WTC11 (cell line): ENCODE results near the gene PAF1. TPM values are rescaled to one million over a fixed set of nuclear protein-coding genes. Genes with fewer than 3 reads are reported as not detected.

Experiments used
- CBFB ChIP-seq: sonication (generic); formaldehyde crosslinking; IDR thresholded peaks from 2 replicates; pipeline ENCODE4 v1.8.1; 2022; ENCODE audit warnings: mild to moderate bottlenecking, low read depth, missing genetic modification reagents
- CREM ChIP-seq: sonication (generic); formaldehyde crosslinking; IDR thresholded peaks from 2 replicates; pipeline ENCODE4 v1.8.1; 2022; ENCODE audit warnings: mild to moderate bottlenecking, missing genetic modification reagents, moderate library complexity
- FOXP1 ChIP-seq: sonication (generic); formaldehyde crosslinking; IDR thresholded peaks from 2 replicates; pipeline ENCODE4 v1.8.0; 2022; ENCODE audit warnings: missing genetic modification reagents, mild to moderate bottlenecking, moderate library complexity, borderline replicate concordance
- GRHL2 ChIP-seq: fragments of 250-450 bp; sonication (Bioruptor Pico); IDR thresholded peaks from 2 replicates; pipeline ENCODE4 v1.8.0; 2022; ENCODE audit warnings: mild to moderate bottlenecking, moderate library complexity; ENCODE audit not compliant: insufficient replicate concordance, severe bottlenecking
- HMGA2 ChIP-seq: fragments of 250-450 bp; sonication (Bioruptor Pico); IDR thresholded peaks from 2 replicates; pipeline ENCODE4 v1.4.0; 2021; ENCODE audit warnings: mild to moderate bottlenecking, moderate library complexity
- NR3C1 ChIP-seq: sonication (generic); formaldehyde crosslinking; conservative IDR thresholded peaks from 2 replicates; pipeline ENCODE4 v1.8.1; 2023; ENCODE audit warnings: low read depth, mild to moderate bottlenecking, missing genetic modification reagents
- OVOL2 ChIP-seq: fragments of 250-450 bp; sonication (Bioruptor Pico); IDR thresholded peaks from 2 replicates; pipeline ENCODE4 v1.9.0; 2021; ENCODE audit warnings: mild to moderate bottlenecking, borderline replicate concordance
- PRRX2 ChIP-seq: fragments of 250-450 bp; sonication (Bioruptor Pico); IDR thresholded peaks from 2 replicates; pipeline ENCODE4 v1.8.0; 2021; ENCODE audit warnings: mild to moderate bottlenecking
- RORB ChIP-seq: fragments of 250-450 bp; sonication (Bioruptor Pico); IDR thresholded peaks from 2 replicates; pipeline ENCODE4 v1.9.0; 2021; ENCODE audit warnings: mild to moderate bottlenecking
- SMAD3 ChIP-seq: sonication (generic); formaldehyde crosslinking; IDR thresholded peaks from 2 replicates; pipeline ENCODE4 v1.8.0; 2022; ENCODE audit warnings: missing genetic modification reagents, mild to moderate bottlenecking, borderline replicate concordance
- SMAD4 ChIP-seq: sonication (generic); formaldehyde crosslinking; IDR thresholded peaks from 2 replicates; pipeline ENCODE4 v1.8.0; 2022; ENCODE audit warnings: mild to moderate bottlenecking, missing genetic modification reagents
- SOX15 ChIP-seq: fragments of 250-450 bp; sonication (Bioruptor Pico); IDR thresholded peaks from 2 replicates; pipeline ENCODE4 v1.9.0; 2021; ENCODE audit warnings: mild to moderate bottlenecking
- SP1 ChIP-seq: sonication (generic); formaldehyde crosslinking; conservative IDR thresholded peaks from 2 replicates; pipeline ENCODE4 v1.8.1; 2022; ENCODE audit warnings: missing genetic modification reagents
- TEAD1 ChIP-seq: sonication (generic); formaldehyde crosslinking; IDR thresholded peaks from 2 replicates; pipeline ENCODE4 v1.8.0; 2022; ENCODE audit warnings: mild to moderate bottlenecking, missing genetic modification reagents
- ZNF121 ChIP-seq: sonication (generic); formaldehyde crosslinking; IDR thresholded peaks from 2 replicates; pipeline ENCODE4 v1.8.0; 2023; ENCODE audit warnings: missing genetic modification reagents
- ZNF219 ChIP-seq: sonication (generic); formaldehyde crosslinking; IDR thresholded peaks from 2 replicates; pipeline ENCODE4 v1.8.0; 2023; ENCODE audit warnings: missing genetic modification reagents, mild to moderate bottlenecking, borderline replicate concordance
- ZNF232 ChIP-seq: sonication (generic); formaldehyde crosslinking; IDR thresholded peaks from 2 replicates; pipeline ENCODE4 v1.8.0; 2022; ENCODE audit warnings: mild to moderate bottlenecking, missing genetic modification reagents
- ZNF263 ChIP-seq: sonication (generic); formaldehyde crosslinking; IDR thresholded peaks from 2 replicates; pipeline ENCODE4 v1.8.1; 2022; ENCODE audit warnings: low read depth, mild to moderate bottlenecking, moderate library complexity, missing genetic modification reagents
- ZNF396 ChIP-seq: fragments of 250-450 bp; sonication (Bioruptor Pico); IDR thresholded peaks from 2 replicates; pipeline ENCODE4 v1.8.0; 2021; ENCODE audit warnings: mild to moderate bottlenecking, moderate library complexity, borderline replicate concordance
- ZNF416 ChIP-seq: fragments of 250-450 bp; sonication (Bioruptor Pico); IDR thresholded peaks from 2 replicates; pipeline ENCODE4 v1.9.0; 2021; ENCODE audit warnings: mild to moderate bottlenecking, inconsistent platforms
- total RNA-seq: library from RNA; stranded (reverse); gene quantifications from 3 replicates; pipeline ENCODE4 v1.2.3, GENCODE V29; 2021
- TF ChIP-seq, protein P1 (sequence below): fragments of 250-450 bp; sonication (Bioruptor Pico); IDR thresholded peaks from 2 replicates; pipeline ENCODE4 v1.9.0; 2021; ENCODE audit warnings: mild to moderate bottlenecking
- TF ChIP-seq, protein P2 (sequence below): sonication (generic); formaldehyde crosslinking; IDR thresholded peaks from 2 replicates; pipeline ENCODE4 v1.8.1; 2023; ENCODE audit warnings: mild to moderate bottlenecking, missing genetic modification reagents, moderate library complexity
- TF ChIP-seq, protein P3 (sequence below): fragments of 250-450 bp; sonication (Bioruptor Pico); IDR thresholded peaks from 2 replicates; pipeline ENCODE4 v1.9.0; 2021; ENCODE audit warnings: mild to moderate bottlenecking
- TF ChIP-seq, protein P4 (sequence below): sonication (generic); formaldehyde crosslinking; IDR thresholded peaks from 2 replicates; pipeline ENCODE4 v1.8.0; 2022; ENCODE audit warnings: mild to moderate bottlenecking, missing genetic modification reagents
- TF ChIP-seq, protein P5 (sequence below): sonication (generic); formaldehyde crosslinking; IDR thresholded peaks from 2 replicates; pipeline ENCODE4 v1.8.1; 2023; ENCODE audit warnings: mild to moderate bottlenecking, missing genetic modification reagents
- TF ChIP-seq, protein P6 (sequence below): sonication (generic); formaldehyde crosslinking; IDR thresholded peaks from 2 replicates; pipeline ENCODE4 v1.8.1; 2023; ENCODE audit warnings: mild to moderate bottlenecking, missing genetic modification reagents, moderate library complexity
- TF ChIP-seq, protein P7 (sequence below): sonication (generic); formaldehyde crosslinking; IDR thresholded peaks from 2 replicates; pipeline ENCODE4 v1.8.1; 2022; ENCODE audit warnings: low read depth, missing genetic modification reagents, borderline replicate concordance
- TF ChIP-seq, protein P8 (sequence below): sonication (generic); formaldehyde crosslinking; IDR thresholded peaks from 2 replicates; pipeline ENCODE4 v1.8.0; 2023; ENCODE audit warnings: mild to moderate bottlenecking, missing genetic modification reagents

Gene PAF1
- total RNA-seq, 1 experiment from 2014 or later = 27.8 TPM

DNA sequence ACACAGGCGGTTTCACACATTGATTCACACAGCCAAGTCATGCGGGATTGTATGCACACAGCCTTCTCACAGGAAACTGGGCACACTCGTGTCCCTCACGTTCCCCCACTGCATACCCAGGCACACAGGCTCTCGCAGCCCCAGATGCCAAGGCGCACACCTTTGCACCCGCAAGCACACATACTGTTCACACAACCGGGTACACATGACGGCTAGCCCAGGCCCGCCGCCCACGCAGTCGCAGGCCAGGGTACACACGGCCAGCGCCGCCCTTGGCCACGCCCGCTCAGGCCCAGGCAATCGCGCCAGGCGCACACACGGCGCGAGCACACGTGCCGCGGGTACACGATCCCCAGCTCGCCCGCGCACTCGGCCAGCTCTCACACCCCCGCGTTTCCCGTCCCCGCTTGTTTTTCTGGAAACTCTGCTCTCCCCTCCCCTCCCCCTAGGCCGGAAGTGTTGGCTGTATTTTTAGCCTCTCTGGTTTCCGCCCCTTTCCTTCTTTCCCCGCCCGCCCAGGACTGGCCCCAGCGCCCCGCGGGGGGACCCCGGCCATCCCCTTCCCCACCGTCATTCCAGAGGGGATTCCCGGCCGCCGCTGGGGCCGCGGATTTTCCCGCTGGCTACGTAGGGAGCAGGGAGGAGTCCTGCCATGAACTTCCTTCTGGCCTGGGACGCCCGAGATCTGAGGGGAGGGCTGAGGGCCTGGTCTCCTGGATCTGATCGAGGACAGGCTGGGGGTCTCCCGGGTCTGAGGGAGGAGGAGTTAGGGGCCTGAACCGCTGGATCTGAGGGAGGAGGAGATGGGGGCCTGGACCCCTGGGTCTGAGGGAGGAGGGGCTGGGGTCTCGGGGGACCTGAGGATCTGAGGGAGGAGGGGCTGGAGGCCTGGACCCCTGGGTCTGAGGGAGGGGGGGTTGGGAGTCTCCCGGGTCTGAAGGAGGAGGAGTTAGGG lies 11.7 kb upstream of the PAF1 start (continued):
- TF ChIP-seq CREM (CRISPR knock-in tag) (0 out of 2 replicates have a peak, but pooled peaks have one; percentile 26), ZNF219 (CRISPR knock-in tag) (no peak), HMGA2 (CRISPR knock-in tag) (no peak), PRRX2 (CRISPR knock-in tag) (no peak), NR3C1 (CRISPR knock-in tag) (no peak), SP1 (CRISPR knock-in tag) (peak; percentile 75), CBFB (CRISPR knock-in tag) (no peak), FOXP1 (CRISPR knock-in tag) (peak; percentile 69; the same call in 1 of the 2 replicates), OVOL2 (CRISPR knock-in tag) (no peak), ZNF416 (CRISPR knock-in tag) (no peak), SOX15 (no peak), GRHL2 (CRISPR knock-in tag) (no peak), TEAD1 (CRISPR knock-in tag) (peak; percentile 13; the same call in 1 of the 2 replicates), SMAD3 (no peak), ZNF232 (CRISPR knock-in tag) (no peak; the same call in 1 of the 2 replicates), ZNF263 (no peak), SMAD4 (no peak), ZNF396 (CRISPR knock-in tag) (no peak), ZNF121 (no peak), RORB (CRISPR knock-in tag) (no peak)
- TF ChIP-seq, protein P1, sequence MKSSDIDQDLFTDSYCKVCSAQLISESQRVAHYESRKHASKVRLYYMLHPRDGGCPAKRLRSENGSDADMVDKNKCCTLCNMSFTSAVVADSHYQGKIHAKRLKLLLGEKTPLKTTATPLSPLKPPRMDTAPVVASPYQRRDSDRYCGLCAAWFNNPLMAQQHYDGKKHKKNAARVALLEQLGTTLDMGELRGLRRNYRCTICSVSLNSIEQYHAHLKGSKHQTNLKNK (CRISPR knock-in tag) = no peak
- TF ChIP-seq, protein P2, sequence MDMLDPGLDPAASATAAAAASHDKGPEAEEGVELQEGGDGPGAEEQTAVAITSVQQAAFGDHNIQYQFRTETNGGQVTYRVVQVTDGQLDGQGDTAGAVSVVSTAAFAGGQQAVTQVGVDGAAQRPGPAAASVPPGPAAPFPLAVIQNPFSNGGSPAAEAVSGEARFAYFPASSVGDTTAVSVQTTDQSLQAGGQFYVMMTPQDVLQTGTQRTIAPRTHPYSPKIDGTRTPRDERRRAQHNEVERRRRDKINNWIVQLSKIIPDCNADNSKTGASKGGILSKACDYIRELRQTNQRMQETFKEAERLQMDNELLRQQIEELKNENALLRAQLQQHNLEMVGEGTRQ (CRISPR knock-in tag) = peak; percentile 28; the same call in 1 of the 2 replicates
- TF ChIP-seq, protein P3, sequence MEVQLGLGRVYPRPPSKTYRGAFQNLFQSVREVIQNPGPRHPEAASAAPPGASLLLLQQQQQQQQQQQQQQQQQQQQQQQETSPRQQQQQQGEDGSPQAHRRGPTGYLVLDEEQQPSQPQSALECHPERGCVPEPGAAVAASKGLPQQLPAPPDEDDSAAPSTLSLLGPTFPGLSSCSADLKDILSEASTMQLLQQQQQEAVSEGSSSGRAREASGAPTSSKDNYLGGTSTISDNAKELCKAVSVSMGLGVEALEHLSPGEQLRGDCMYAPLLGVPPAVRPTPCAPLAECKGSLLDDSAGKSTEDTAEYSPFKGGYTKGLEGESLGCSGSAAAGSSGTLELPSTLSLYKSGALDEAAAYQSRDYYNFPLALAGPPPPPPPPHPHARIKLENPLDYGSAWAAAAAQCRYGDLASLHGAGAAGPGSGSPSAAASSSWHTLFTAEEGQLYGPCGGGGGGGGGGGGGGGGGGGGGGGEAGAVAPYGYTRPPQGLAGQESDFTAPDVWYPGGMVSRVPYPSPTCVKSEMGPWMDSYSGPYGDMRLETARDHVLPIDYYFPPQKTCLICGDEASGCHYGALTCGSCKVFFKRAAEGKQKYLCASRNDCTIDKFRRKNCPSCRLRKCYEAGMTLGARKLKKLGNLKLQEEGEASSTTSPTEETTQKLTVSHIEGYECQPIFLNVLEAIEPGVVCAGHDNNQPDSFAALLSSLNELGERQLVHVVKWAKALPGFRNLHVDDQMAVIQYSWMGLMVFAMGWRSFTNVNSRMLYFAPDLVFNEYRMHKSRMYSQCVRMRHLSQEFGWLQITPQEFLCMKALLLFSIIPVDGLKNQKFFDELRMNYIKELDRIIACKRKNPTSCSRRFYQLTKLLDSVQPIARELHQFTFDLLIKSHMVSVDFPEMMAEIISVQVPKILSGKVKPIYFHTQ = no peak
- TF ChIP-seq, protein P4, sequence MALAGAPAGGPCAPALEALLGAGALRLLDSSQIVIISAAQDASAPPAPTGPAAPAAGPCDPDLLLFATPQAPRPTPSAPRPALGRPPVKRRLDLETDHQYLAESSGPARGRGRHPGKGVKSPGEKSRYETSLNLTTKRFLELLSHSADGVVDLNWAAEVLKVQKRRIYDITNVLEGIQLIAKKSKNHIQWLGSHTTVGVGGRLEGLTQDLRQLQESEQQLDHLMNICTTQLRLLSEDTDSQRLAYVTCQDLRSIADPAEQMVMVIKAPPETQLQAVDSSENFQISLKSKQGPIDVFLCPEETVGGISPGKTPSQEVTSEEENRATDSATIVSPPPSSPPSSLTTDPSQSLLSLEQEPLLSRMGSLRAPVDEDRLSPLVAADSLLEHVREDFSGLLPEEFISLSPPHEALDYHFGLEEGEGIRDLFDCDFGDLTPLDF (CRISPR knock-in tag) = no peak
- TF ChIP-seq, protein P5, sequence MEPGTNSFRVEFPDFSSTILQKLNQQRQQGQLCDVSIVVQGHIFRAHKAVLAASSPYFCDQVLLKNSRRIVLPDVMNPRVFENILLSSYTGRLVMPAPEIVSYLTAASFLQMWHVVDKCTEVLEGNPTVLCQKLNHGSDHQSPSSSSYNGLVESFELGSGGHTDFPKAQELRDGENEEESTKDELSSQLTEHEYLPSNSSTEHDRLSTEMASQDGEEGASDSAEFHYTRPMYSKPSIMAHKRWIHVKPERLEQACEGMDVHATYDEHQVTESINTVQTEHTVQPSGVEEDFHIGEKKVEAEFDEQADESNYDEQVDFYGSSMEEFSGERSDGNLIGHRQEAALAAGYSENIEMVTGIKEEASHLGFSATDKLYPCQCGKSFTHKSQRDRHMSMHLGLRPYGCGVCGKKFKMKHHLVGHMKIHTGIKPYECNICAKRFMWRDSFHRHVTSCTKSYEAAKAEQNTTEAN (CRISPR knock-in tag) = no peak
- TF ChIP-seq, protein P6, sequence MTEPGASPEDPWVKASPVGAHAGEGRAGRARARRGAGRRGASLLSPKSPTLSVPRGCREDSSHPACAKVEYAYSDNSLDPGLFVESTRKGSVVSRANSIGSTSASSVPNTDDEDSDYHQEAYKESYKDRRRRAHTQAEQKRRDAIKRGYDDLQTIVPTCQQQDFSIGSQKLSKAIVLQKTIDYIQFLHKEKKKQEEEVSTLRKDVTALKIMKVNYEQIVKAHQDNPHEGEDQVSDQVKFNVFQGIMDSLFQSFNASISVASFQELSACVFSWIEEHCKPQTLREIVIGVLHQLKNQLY = no peak
- TF ChIP-seq, protein P7, sequence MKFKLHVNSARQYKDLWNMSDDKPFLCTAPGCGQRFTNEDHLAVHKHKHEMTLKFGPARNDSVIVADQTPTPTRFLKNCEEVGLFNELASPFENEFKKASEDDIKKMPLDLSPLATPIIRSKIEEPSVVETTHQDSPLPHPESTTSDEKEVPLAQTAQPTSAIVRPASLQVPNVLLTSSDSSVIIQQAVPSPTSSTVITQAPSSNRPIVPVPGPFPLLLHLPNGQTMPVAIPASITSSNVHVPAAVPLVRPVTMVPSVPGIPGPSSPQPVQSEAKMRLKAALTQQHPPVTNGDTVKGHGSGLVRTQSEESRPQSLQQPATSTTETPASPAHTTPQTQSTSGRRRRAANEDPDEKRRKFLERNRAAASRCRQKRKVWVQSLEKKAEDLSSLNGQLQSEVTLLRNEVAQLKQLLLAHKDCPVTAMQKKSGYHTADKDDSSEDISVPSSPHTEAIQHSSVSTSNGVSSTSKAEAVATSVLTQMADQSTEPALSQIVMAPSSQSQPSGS = no peak
- TF ChIP-seq, protein P8, sequence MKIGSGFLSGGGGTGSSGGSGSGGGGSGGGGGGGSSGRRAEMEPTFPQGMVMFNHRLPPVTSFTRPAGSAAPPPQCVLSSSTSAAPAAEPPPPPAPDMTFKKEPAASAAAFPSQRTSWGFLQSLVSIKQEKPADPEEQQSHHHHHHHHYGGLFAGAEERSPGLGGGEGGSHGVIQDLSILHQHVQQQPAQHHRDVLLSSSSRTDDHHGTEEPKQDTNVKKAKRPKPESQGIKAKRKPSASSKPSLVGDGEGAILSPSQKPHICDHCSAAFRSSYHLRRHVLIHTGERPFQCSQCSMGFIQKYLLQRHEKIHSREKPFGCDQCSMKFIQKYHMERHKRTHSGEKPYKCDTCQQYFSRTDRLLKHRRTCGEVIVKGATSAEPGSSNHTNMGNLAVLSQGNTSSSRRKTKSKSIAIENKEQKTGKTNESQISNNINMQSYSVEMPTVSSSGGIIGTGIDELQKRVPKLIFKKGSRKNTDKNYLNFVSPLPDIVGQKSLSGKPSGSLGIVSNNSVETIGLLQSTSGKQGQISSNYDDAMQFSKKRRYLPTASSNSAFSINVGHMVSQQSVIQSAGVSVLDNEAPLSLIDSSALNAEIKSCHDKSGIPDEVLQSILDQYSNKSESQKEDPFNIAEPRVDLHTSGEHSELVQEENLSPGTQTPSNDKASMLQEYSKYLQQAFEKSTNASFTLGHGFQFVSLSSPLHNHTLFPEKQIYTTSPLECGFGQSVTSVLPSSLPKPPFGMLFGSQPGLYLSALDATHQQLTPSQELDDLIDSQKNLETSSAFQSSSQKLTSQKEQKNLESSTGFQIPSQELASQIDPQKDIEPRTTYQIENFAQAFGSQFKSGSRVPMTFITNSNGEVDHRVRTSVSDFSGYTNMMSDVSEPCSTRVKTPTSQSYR (CRISPR knock-in tag) = 0 out of 2 replicates have a peak, but pooled peaks have one; percentile 48
